ENCODE measurements around the gene EQTN. TPM values are rescaled to one million over a fixed set of nuclear protein-coding genes. Genes with fewer than 3 reads are reported as not detected.

The EQTN gene
- total RNA-seq, 1 donor from 2014 or later, result not detected

DNA sequence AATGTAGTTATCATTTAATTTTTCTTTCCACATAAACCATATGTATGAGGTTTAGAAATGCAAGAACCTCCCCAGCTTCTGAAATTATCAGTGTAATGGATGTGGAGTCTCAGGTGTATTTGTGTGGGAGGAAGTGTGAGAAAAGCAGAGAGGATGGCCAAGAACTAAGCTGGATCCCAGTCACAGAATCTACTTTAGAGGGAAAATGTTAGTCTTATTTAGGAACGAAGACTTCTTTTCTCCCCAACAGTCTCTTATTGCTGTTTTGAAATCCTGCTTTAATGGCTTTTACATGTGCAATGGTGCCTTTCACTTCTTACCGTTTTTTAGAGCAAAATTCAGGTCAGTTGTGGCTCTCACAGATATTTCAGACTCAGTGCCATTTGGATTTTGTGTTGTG is 3.0 kb downstream of the EQTN start:
- Histone ChIP-seq H2AFZ (ENCODE audit: low read depth, low read length) (no peak overlapping the region), H3K79me2 (ENCODE audit: insufficient read depth, low read length) (no peaks in the 10 kb centered on the region), H4K20me1 (ENCODE audit: insufficient read depth, low read length) (no peaks in the 10 kb centered on the region), H3K9me3 (ENCODE audit: insufficient read depth, low read depth, low read length) (no peaks in the 10 kb centered on the region), H3K4me1 (ENCODE audit: insufficient read depth, low read length) (no peaks in the 10 kb centered on the region), H3K9ac (ENCODE audit: low read length) (no peak overlapping the region), H3K27ac (ENCODE audit: low read depth, low read length) (no peak overlapping the region), H3K4me3 (ENCODE audit: insufficient read depth, low read depth, low read length) (no peak overlapping the region), H3K27me3 (ENCODE audit: insufficient read depth, low read length) (peaks cover 3% of the 10 kb centered on the region), H3K4me2 (ENCODE audit: low read length) (no peak overlapping the region), H3K36me3 (ENCODE audit: insufficient read depth, low read length) (no peaks in the 10 kb centered on the region)
- no peak for TF ChIP-seq EZH2 (IDR thresholded peaks at IDR 0.05; ENCODE audit: insufficient read depth, low read length)
- TF ChIP-seq, protein P1, sequence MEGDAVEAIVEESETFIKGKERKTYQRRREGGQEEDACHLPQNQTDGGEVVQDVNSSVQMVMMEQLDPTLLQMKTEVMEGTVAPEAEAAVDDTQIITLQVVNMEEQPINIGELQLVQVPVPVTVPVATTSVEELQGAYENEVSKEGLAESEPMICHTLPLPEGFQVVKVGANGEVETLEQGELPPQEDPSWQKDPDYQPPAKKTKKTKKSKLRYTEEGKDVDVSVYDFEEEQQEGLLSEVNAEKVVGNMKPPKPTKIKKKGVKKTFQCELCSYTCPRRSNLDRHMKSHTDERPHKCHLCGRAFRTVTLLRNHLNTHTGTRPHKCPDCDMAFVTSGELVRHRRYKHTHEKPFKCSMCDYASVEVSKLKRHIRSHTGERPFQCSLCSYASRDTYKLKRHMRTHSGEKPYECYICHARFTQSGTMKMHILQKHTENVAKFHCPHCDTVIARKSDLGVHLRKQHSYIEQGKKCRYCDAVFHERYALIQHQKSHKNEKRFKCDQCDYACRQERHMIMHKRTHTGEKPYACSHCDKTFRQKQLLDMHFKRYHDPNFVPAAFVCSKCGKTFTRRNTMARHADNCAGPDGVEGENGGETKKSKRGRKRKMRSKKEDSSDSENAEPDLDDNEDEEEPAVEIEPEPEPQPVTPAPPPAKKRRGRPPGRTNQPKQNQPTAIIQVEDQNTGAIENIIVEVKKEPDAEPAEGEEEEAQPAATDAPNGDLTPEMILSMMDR (IDR thresholded peaks at IDR 0.05; ENCODE audit: insufficient read depth, low read depth, low read length), result no peak
- Mint-ChIP-seq H3K4me1 (ENCODE audit: low read depth, unreplicated experiment) (no peaks in the 10 kb centered on the region), H3K36me3 (ENCODE audit: low read depth, unreplicated experiment) (no peaks in the 10 kb centered on the region), H3K27ac (ENCODE audit: unreplicated experiment) (no peak overlapping the region), H3K27me3 (ENCODE audit: low read depth, unreplicated experiment) (no peaks in the 10 kb centered on the region), H3K4me3 (ENCODE audit: unreplicated experiment) (no peak overlapping the region), H3K9me3 (ENCODE audit: unreplicated experiment) (no peaks in the 10 kb centered on the region)
- DNase-seq (ENCODE audit: low read depth), result no peak
- FAIRE-seq, result no peak

DNA sequence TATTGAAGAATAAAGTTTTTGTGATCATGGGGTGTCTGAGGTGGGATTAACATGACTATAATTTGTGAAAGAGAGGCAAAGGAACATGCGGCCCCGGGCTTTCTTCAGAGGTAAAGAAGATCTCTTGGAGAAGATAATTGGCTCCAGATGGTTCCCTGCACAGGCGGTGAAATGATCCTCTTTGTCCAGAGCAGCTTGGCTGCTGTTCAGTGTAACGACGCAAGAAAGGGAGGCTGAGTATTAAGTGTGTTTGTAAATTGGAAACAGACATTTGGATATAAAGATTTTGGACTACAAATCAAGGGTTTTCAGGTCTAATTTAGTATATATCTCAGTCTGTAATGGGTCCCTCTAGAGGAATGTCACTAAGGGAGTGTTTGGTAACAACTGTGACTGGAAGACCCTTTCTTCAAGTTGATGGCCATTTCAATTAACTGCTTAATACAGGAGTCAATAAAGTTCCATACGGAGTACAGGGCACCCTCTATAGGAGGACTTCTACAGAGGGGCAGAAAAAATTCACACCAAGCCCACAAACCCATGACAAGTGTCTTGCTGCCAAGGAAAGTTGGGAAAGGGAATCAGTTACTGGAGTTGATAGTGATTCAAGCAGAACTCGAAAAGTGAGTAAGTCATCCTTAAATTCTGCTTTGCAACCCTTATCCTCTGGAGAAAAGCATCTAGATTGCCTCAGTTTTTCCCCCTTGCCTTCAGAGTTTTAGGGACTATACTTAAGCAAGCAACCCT is 4.1 kb downstream of the EQTN start:
- no peak overlapping the region for H3K9ac ChIP-seq (ENCODE audit: low read length)
- H3K4me2 ChIP-seq (ENCODE audit: low read length), result no peak overlapping the region
- Mint-ChIP-seq H3K9me3 (ENCODE audit: unreplicated experiment) (no peaks in the 10 kb centered on the region), H3K27me3 (ENCODE audit: low read depth, unreplicated experiment) (no peaks in the 10 kb centered on the region), H3K36me3 (ENCODE audit: low read depth, unreplicated experiment) (no peaks in the 10 kb centered on the region), H3K4me3 (ENCODE audit: unreplicated experiment) (no peak overlapping the region), H3K27ac (ENCODE audit: unreplicated experiment) (no peak overlapping the region), H3K4me1 (ENCODE audit: low read depth, unreplicated experiment) (no peaks in the 10 kb centered on the region)
- H3K9me3 ChIP-seq (ENCODE audit: insufficient read depth, low read depth, low read length), result no peaks in the 10 kb centered on the region
- no peak for FAIRE-seq
- no peak overlapping the region for H3K4me3 ChIP-seq (ENCODE audit: insufficient read depth, low read depth, low read length)
- peaks cover 3% of the 10 kb centered on the region for H3K27me3 ChIP-seq (ENCODE audit: insufficient read depth, low read length)
- no peak overlapping the region for H2AFZ ChIP-seq (ENCODE audit: low read depth, low read length)
- no peaks in the 10 kb centered on the region for H3K79me2 ChIP-seq (ENCODE audit: insufficient read depth, low read length)
- H4K20me1 ChIP-seq (ENCODE audit: insufficient read depth, low read length), result no peaks in the 10 kb centered on the region
- TF ChIP-seq, protein P1 (IDR thresholded peaks at IDR 0.05; ENCODE audit: insufficient read depth, low read depth, low read length), result no peak
- no peak for TF ChIP-seq EZH2 (IDR thresholded peaks at IDR 0.05; ENCODE audit: insufficient read depth, low read length)
- H3K27ac ChIP-seq (ENCODE audit: low read depth, low read length), result no peak overlapping the region
- H3K36me3 ChIP-seq (ENCODE audit: insufficient read depth, low read length), result no peaks in the 10 kb centered on the region
- DNase-seq (ENCODE audit: low read depth), result no peak
- H3K4me1 ChIP-seq (ENCODE audit: insufficient read depth, low read length), result no peaks in the 10 kb centered on the region

DNA sequence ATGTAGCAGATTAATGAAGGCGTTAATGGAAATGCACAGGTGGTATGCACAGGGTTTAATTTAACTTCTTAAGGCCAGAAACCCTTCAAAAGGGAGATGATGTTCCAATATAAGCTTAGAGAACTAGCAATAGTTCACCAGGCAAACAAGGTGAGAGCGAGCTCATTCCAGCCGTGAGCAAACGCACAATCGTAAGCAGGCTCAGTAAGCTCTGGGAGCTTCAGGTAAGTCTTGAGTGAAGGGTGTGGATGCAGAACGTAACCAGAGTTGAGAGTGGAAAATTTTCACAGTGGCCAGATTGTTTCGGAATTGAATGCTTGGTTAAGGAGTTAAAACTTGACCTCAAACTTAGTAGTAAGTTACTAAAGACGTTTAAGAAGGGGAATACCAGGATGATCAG is 5.7 kb downstream of the EQTN start:
- H3K9me3 Mint-ChIP-seq (ENCODE audit: unreplicated experiment), result no peaks in the 10 kb centered on the region
- TF ChIP-seq EZH2 (IDR thresholded peaks at IDR 0.05; ENCODE audit: insufficient read depth, low read length), result no peak
- TF ChIP-seq, protein P1 (IDR thresholded peaks at IDR 0.05; ENCODE audit: insufficient read depth, low read depth, low read length), result no peak
- Histone ChIP-seq H3K27ac (ENCODE audit: low read depth, low read length) (no peak overlapping the region), H4K20me1 (ENCODE audit: insufficient read depth, low read length) (no peaks in the 10 kb centered on the region), H3K27me3 (ENCODE audit: insufficient read depth, low read length) (peaks cover 3% of the 10 kb centered on the region), H3K36me3 (ENCODE audit: insufficient read depth, low read length) (no peaks in the 10 kb centered on the region), H3K4me1 (ENCODE audit: insufficient read depth, low read length) (no peaks in the 10 kb centered on the region), H3K4me2 (ENCODE audit: low read length) (no peak overlapping the region), H3K4me3 (ENCODE audit: insufficient read depth, low read depth, low read length) (no peak overlapping the region), H3K9ac (ENCODE audit: low read length) (no peak overlapping the region), H3K79me2 (ENCODE audit: insufficient read depth, low read length) (no peaks in the 10 kb centered on the region), H3K9me3 (ENCODE audit: insufficient read depth, low read depth, low read length) (no peaks in the 10 kb centered on the region), H2AFZ (ENCODE audit: low read depth, low read length) (no peak overlapping the region)
- no peaks in the 10 kb centered on the region for H3K36me3 Mint-ChIP-seq (ENCODE audit: low read depth, unreplicated experiment)
- no peak for DNase-seq (ENCODE audit: low read depth)
- no peaks in the 10 kb centered on the region for H3K4me1 Mint-ChIP-seq (ENCODE audit: low read depth, unreplicated experiment)
- H3K4me3 Mint-ChIP-seq (ENCODE audit: unreplicated experiment), result no peak overlapping the region
- no peaks in the 10 kb centered on the region for H3K27me3 Mint-ChIP-seq (ENCODE audit: low read depth, unreplicated experiment)
- FAIRE-seq, result no peak
- H3K27ac Mint-ChIP-seq (ENCODE audit: unreplicated experiment), result no peak overlapping the region
